Naive thymus-derived CD8-positive, alpha-beta T cell (primary cell): ENCODE results near the gene PSMD5. TPM values are rescaled to one million over a fixed set of nuclear protein-coding genes. Genes with fewer than 3 reads are reported as not detected.
"Not testable (repeated sequence)": the region's sequence is repeated elsewhere in the genome, so short reads cannot be mapped to it uniquely, and the experiment has no call there.

Source experiments
- ATAC-seq, 2 donors: fragments of 150-1000 bp; cut with Tn5 transposase in 1 of 2; sonication (Bioruptor Pico), chemical (Tn5 transposase) in 1 of 2; 1 replicate in 1 of 2; 2 replicates in 1 of 2; pipeline ENCODE4 v1.10.0; 2021; ENCODE audit warnings: mild to moderate bottlenecking in 2 of 2, moderate library complexity in 2 of 2
- POLR2A ChIA-PET: fragments of 350-600 bp; sonication (Branson Sonifier 250); formaldehyde crosslinking; loops from one replicate; lab custom pipeline; 2021; ENCODE audit warnings: antibody characterized with exemption; lab: Charles Lee
- DNase-seq, 10 donors: peaks; one replicate each; pipeline versions ENCODE4 v3.0.0 to v3.0.0-alpha.2; 2020 to 2022
- H3K27ac Mint-ChIP-seq, 10 donors: one replicate each; pipeline ENCODE4 v1.8.0; 2020 to 2022; ENCODE audit warnings: mild to moderate bottlenecking in 10 of 10, mixed read lengths in 10 of 10, moderate library complexity in 4 of 10, inconsistent platforms in 1 of 10
- H3K27me3 Mint-ChIP-seq, 5 donors: one replicate each; pipeline ENCODE4 v1.8.0; 2021 to 2022; ENCODE audit warnings: mixed read lengths in 5 of 5
- H3K36me3 Mint-ChIP-seq, 3 donors: one replicate each; pipeline ENCODE4 v1.8.0; 2020 to 2022; ENCODE audit warnings: mixed read lengths in 3 of 3, mild to moderate bottlenecking in 2 of 3, inconsistent platforms in 1 of 3
- H3K4me1 Mint-ChIP-seq, 4 donors: one replicate each; pipeline ENCODE4 v1.8.0; 2021 to 2022; ENCODE audit warnings: mixed read lengths in 4 of 4
- H3K4me3 Mint-ChIP-seq, 10 donors: one replicate each; pipeline ENCODE4 v1.8.0; 2020 to 2022; ENCODE audit warnings: mild to moderate bottlenecking in 10 of 10, mixed read lengths in 10 of 10, moderate library complexity in 6 of 10, inconsistent platforms in 1 of 10
- H3K9me3 Mint-ChIP-seq, 9 donors: one replicate each; pipeline ENCODE4 v1.8.0; 2020 to 2022; ENCODE audit warnings: mixed read lengths in 9 of 9, mild to moderate bottlenecking in 3 of 9, inconsistent platforms in 1 of 9, moderate library complexity in 1 of 9
- polyA plus RNA-seq, 3 donors: library from polyadenylated mRNA; unstranded; fragments of 300-500 nt; fragmentation: Illumina TruSeq; gene quantifications; one replicate each; pipeline ENCODE4 v1.2.3, GENCODE V29; 2021
- total RNA-seq, 8 experiments: library from RNA in 2 of 8; stranded (reverse) in 2 of 8; gene quantifications; one replicate each; pipeline ENCODE4 v1.2.3 and lab custom pipeline; 2021 to 2026

Gene PSMD5
- total and polyA plus RNA-seq, 5 experiments from 2014 or later = 13.7 to 57.9 (median 23.4) TPM

- Mint-ChIP-seq H3K9me3 (no peaks in the 10 kb centered on the region), H3K27ac (peak overlapping the region in 1 of 10 donors; percentile 33), H3K27me3 (no peaks in the 10 kb centered on the region), H3K4me3 (no peak overlapping the region), H3K36me3 (peaks cover 10 to 83% (median 23%) of the 10 kb centered on the region in 3 donors), H3K4me1 (peaks cover 11 to 18% (median 13%) of the 10 kb centered on the region in 4 donors)
- DNase-seq = no peak
- no peak for ATAC-seq
- POLR2A ChIA-PET = interaction anchor here (0.6 to 0.9 kb wide), 2 partner anchors 13 to 124 kb away, joined by 3 to 7 read pairs; no protein-coding TSS in a partner anchor
Observed at GRCh38 chr9:120833325-120833724, 9.4 kb downstream of the PSMD5 start.

DNA sequence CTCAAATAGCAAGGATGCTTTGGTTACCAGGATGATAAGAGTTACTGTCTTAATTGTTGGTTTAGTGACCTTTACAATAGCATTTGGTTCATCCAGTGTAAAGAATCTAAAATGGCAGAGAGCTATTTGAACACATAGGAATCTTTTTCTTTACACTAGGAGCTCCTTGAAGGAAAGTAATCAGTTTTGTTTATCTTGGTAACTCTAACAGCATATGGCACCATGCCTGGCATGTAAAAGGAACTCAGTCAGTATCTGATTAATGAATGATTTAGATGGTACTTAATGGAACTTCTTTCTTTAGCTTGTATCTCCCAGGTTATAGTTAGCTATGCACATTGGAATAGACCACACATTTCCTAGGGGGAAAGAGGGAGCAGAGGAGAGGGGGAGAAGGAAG is 9.9 kb downstream of the PSMD5 start:
- Mint-ChIP-seq H3K4me1 (peaks cover 6 to 17% (median 9%) of the 10 kb centered on the region in 4 donors), H3K27ac (peak overlapping the region in 2 of 10 donors; percentile 16 to 33), H3K27me3 (no peaks in the 10 kb centered on the region), H3K4me3 (no peak overlapping the region), H3K9me3 (no peaks in the 10 kb centered on the region), H3K36me3 (peaks cover 10 to 85% (median 23%) of the 10 kb centered on the region in 3 donors)
- POLR2A ChIA-PET = interaction anchor here (0.9 to 1.1 kb wide), 3 partner anchors 10 to 39 kb away, joined by 3 to 5 read pairs (median 3); partner anchors contain the start of genes FBXW2 and PSMD5
- DNase-seq (no peak), ATAC-seq (no peak)

DNA sequence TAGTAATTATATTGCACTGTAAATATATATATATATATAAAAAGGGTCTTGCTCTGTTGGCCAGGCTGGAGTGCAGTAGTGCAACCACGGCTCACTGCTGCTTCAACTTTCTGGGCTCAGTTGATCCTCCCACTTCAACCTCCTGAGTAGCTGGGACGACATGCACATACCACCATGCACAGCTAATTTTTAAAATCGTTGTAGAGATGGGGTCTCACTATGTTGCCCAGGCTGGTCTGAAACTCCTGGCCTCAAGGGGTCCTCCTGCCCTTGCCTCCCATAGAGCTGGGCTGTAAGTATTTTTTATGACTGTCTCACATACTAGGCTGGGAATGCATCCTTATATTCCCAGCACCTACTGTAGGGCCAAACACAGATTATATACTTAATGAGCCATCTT is 11.9 kb downstream of the PSMD5 start:
- H3K27me3 Mint-ChIP-seq = no peaks in the 10 kb centered on the region
- POLR2A ChIA-PET = no interaction called here
- H3K4me3 Mint-ChIP-seq = no peak overlapping the region
- H3K36me3 Mint-ChIP-seq = peaks cover 10 to 89% (median 25%) of the 10 kb centered on the region in 3 donors
- ATAC-seq (no peak), DNase-seq (no peak)
- no peak overlapping the region for H3K27ac Mint-ChIP-seq
- H3K4me1 Mint-ChIP-seq = peaks cover 0 to 14% (median 2%) of the 10 kb centered on the region in 4 donors
- no peaks in the 10 kb centered on the region for H3K9me3 Mint-ChIP-seq

DNA sequence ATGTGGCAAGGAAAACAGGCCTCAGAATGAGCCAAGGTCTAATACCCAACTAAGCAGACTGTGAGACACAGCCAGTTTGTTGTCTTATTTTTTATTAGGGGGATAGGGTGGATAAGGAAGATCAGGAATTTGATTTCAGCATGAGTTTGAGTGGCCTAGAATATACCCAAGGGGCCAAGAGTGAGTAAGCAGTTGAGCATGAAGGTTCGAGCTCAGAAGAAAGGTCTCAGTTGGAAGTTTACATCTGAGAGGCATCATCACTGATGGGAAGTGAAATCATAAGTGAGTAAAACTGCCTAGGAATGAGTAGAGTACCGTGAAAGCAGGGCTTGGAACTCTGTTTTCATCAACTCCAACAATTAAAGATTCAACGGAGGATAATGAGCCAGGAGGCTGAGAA is 12.6 kb downstream of the PSMD5 start:
- peaks cover 10 to 89% (median 23%) of the 10 kb centered on the region in 3 donors for H3K36me3 Mint-ChIP-seq
- no peaks in the 10 kb centered on the region for H3K9me3 Mint-ChIP-seq
- DNase-seq (no peak), ATAC-seq (no peak)
- no peaks in the 10 kb centered on the region for H3K27me3 Mint-ChIP-seq
- peaks cover 0 to 13% (median 1%) of the 10 kb centered on the region in 4 donors for H3K4me1 Mint-ChIP-seq
- no peak overlapping the region for H3K27ac Mint-ChIP-seq
- POLR2A ChIA-PET = no interaction called here
- no peak overlapping the region for H3K4me3 Mint-ChIP-seq

GRCh38 chr9:120829650-120830049 is 13.1 kb downstream of the PSMD5 start:
- H3K27me3 Mint-ChIP-seq = no peaks in the 10 kb centered on the region
- no peak overlapping the region for H3K4me3 Mint-ChIP-seq
- peak overlapping the region in 2 of 10 donors; percentile 12 to 52 for H3K27ac Mint-ChIP-seq
- H3K4me1 Mint-ChIP-seq = peaks cover 0 to 13% (median 1%) of the 10 kb centered on the region in 4 donors
- DNase-seq (no peak), ATAC-seq (no peak)
- H3K9me3 Mint-ChIP-seq = no peaks in the 10 kb centered on the region
- POLR2A ChIA-PET = no interaction called here
- peaks cover 13 to 88% (median 26%) of the 10 kb centered on the region in 3 donors for H3K36me3 Mint-ChIP-seq

GRCh38 chr9:120820095-120820494 is 22.6 kb downstream of the PSMD5 start:
- H3K36me3 Mint-ChIP-seq = peaks cover 9 to 92% (median 43%) of the 10 kb centered on the region in 3 donors
- DNase-seq (no peak), ATAC-seq (no peak)
- POLR2A ChIA-PET = no interaction called here
- peak overlapping the region in 2 of 10 donors; percentile 15 for H3K27ac Mint-ChIP-seq
- no peak overlapping the region for H3K4me3 Mint-ChIP-seq
- H3K9me3 Mint-ChIP-seq = no peaks in the 10 kb centered on the region
- H3K27me3 Mint-ChIP-seq = no peaks in the 10 kb centered on the region
- H3K4me1 Mint-ChIP-seq = no peaks in the 10 kb centered on the region

DNA sequence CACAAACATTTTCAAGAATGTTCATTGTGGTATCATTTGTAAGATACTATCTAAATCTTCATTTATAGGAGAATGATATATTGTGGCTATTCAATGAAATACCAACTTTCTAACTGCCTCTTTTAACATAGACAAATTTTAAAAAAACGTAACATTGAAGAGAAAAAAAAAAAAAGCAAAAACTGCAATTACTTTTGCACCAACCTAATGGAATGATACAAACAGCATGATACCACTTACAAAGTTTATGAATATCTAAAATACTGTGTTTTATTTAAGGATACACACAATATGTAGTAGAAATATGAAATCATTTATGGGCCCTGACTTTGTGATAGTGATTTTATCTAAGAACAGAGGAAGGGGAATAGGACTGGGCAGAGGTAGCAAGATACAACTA is 24.1 kb downstream of the PSMD5 start:
- H3K4me1 Mint-ChIP-seq = no peaks in the 10 kb centered on the region
- peaks cover 5 to 84% (median 46%) of the 10 kb centered on the region in 3 donors for H3K36me3 Mint-ChIP-seq
- no peaks in the 10 kb centered on the region for H3K9me3 Mint-ChIP-seq
- ATAC-seq (no peak), DNase-seq (no peak)
- H3K4me3 Mint-ChIP-seq = no peak overlapping the region
- H3K27me3 Mint-ChIP-seq = no peaks in the 10 kb centered on the region
- POLR2A ChIA-PET = no interaction called here
- peak overlapping the region in 2 of 10 donors; percentile 4 to 47 for H3K27ac Mint-ChIP-seq

GRCh38 chr9:120815075-120815474 is 27.6 kb downstream of the PSMD5 start:
- Mint-ChIP-seq H3K9me3 (peaks cover 0 to 8% (median under 1%) of the 10 kb centered on the region in 9 donors), H3K4me1 (no peaks in the 10 kb centered on the region), H3K27me3 (no peaks in the 10 kb centered on the region), H3K36me3 (peaks cover 14 to 57% (median 42%) of the 10 kb centered on the region in 3 donors), H3K27ac (peak overlapping the region in 1 of 10 donors; percentile 6), H3K4me3 (no peak overlapping the region)
- POLR2A ChIA-PET = no interaction called here
- DNase-seq (no peak), ATAC-seq (no peak)

DNA sequence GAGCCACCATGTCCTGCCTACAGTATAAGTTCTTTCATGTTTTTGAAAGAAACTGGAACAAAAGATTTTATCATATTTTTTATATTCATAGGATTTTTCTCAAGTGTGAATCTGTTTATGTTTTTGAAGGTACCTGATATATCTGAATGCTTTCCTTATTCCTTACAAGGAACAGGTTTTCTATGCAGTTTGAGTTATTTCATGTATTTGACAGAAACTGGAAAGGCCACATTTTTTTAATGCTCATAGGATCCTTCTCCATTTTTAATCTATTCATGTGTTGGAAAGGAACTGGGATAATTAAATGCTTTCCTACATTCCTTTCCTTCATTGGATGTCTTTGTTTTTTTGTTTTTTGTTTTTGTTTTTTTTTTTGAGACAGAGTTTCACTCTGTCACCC is 33.8 kb downstream of the PSMD5 start:
- H3K4me3 Mint-ChIP-seq = no peak overlapping the region
- POLR2A ChIA-PET = no interaction called here
- ATAC-seq = no peak
- DNase-seq = no peak
- H3K9me3 Mint-ChIP-seq = peaks cover 7 to 60% (median 31%) of the 10 kb centered on the region in 9 donors
- peaks cover 17 to 48% (median 39%) of the 10 kb centered on the region in 3 donors for H3K36me3 Mint-ChIP-seq
- peaks cover 0 to 3% (median 0%) of the 10 kb centered on the region in 4 donors for H3K4me1 Mint-ChIP-seq
- peak overlapping the region in 1 of 10 donors; percentile 19 for H3K27ac Mint-ChIP-seq
- no peaks in the 10 kb centered on the region for H3K27me3 Mint-ChIP-seq

DNA sequence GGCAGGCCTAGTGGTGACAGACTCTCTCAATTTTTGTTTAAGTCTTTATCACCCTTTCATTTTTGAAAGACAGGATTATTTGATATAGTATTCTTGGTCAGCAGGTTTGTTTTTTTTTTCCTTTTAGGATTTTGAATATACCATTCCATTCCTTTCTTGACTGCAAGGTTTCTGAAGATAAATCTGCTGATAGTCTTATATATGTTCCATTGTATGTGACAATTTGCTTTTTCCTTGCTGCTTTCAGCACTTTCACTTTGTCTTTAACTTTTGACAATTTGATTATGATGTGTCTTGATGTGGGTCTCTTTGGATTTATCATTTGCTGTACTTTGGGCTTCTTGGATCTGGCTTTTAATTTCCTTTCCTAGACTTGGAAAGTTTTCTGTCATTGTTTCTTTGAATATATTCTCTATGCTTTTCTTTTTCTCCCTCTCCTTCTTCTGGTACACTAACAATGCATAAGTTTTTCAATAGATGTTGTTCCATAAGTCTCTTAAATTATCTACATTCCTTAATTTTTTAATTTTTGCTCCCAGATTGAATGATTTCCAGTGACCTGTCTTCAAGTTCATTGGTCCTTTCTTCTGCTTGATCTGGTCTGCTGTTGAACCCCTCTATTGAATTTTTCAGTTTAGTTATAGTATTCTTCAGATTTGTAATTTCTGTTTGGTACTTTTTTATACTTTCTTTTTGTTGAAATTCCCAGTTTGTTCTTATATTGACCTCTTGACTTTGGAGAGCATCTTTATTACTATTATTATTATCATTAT is 34.9 kb downstream of the PSMD5 start:
- POLR2A ChIA-PET = no interaction called here

GRCh38 chr9:120804784-120805363 is 37.8 kb downstream of the PSMD5 start:
- ATAC-seq, H3K4me1 Mint-ChIP-seq, H3K27me3 Mint-ChIP-seq, POLR2A ChIA-PET, H3K27ac Mint-ChIP-seq, H3K4me3 Mint-ChIP-seq, DNase-seq: not testable (repeated sequence)
- peaks cover 7 to 50% (median 31%) of the 10 kb centered on the region in 9 donors for H3K9me3 Mint-ChIP-seq
- peaks cover 10 to 38% (median 30%) of the 10 kb centered on the region in 3 donors for H3K36me3 Mint-ChIP-seq

More for the DNA sequence above, 34.9 kb downstream of the PSMD5 start:
- DNase-seq (no peak), ATAC-seq (no peak)
- H3K36me3 Mint-ChIP-seq = peaks cover 17 to 48% (median 39%) of the 10 kb centered on the region in 3 donors
- H3K4me1 Mint-ChIP-seq = peaks cover 0 to 3% (median 0%) of the 10 kb centered on the region in 4 donors
- peaks cover 7 to 60% (median 31%) of the 10 kb centered on the region in 9 donors for H3K9me3 Mint-ChIP-seq
- no peak overlapping the region for H3K4me3 Mint-ChIP-seq
- H3K27me3 Mint-ChIP-seq = no peaks in the 10 kb centered on the region
- no peak overlapping the region for H3K27ac Mint-ChIP-seq

- no peaks in the 10 kb centered on the region for H3K27me3 Mint-ChIP-seq
- peaks cover 4 to 17% (median 13%) of the 10 kb centered on the region in 3 donors for H3K36me3 Mint-ChIP-seq
- ATAC-seq = no peak
- peaks cover 0 to 3% (median 0%) of the 10 kb centered on the region in 4 donors for H3K4me1 Mint-ChIP-seq
- H3K9me3 Mint-ChIP-seq = peaks cover 0 to 21% (median 14%) of the 10 kb centered on the region in 9 donors
- POLR2A ChIA-PET = interaction anchor here (0.5 to 1.1 kb wide), 2 partner anchors 8 to 57 kb away, joined by 5 to 6 read pairs; partner anchors contain the start of gene FBXW2
- no peak overlapping the region for H3K27ac Mint-ChIP-seq
- H3K4me3 Mint-ChIP-seq = no peak overlapping the region
- no peak for DNase-seq
Observed at GRCh38 chr9:120801441-120801840, 41.3 kb downstream of the PSMD5 start.
